GM23338 (cell line): ENCODE measurements around the gene MAPK8IP3. TPM values are rescaled to one million over a fixed set of nuclear protein-coding genes. Genes with fewer than 3 reads are reported as not detected.

Experiments used
- ATAC-seq: fragments of 200-7000 bp; cut with Tn5 transposase; 3 replicates; pipeline ENCODE4 v1.9.1; 2020
- DNase-seq: peaks from one replicate; pipeline ENCODE4 v3.0.0-alpha.2; 2015; ENCODE audit warnings: low spot score
- H2AFZ ChIP-seq: fragments of 200-600 bp; sonication (generic); 2 replicates; pipeline ENCODE4 v1.8.0; 2016; ENCODE audit warnings: antibody characterized with exemption, mild to moderate bottlenecking, moderate library complexity
- H3F3A ChIP-seq: fragments of 200-600 bp; sonication (generic); replicated peaks from 2 replicates; pipeline ENCODE4 v1.8.0; 2017; ENCODE audit warnings: antibody characterized with exemption, mixed run types, low read depth
- H3K27ac ChIP-seq: fragments of 200-600 bp; sonication (generic); 2 replicates; pipeline ENCODE4 v1.6.1; 2016; ENCODE audit warnings: low read depth
- H3K27me3 ChIP-seq: fragments of 200-600 bp; sonication (generic); 2 replicates; pipeline ENCODE4 v1.8.0; 2016; ENCODE audit warnings: mild to moderate bottlenecking, mixed run types, moderate library complexity; ENCODE audit not compliant: insufficient read depth
- H3K36me3 ChIP-seq: fragments of 200-600 bp; sonication (generic); 2 replicates; pipeline ENCODE4 v1.8.0; 2016; ENCODE audit warnings: mild to moderate bottlenecking; ENCODE audit not compliant: insufficient read depth
- H3K4me1 ChIP-seq: fragments of 200-600 bp; sonication (generic); 2 replicates; pipeline ENCODE4 v1.8.0; 2016; ENCODE audit warnings: mild to moderate bottlenecking, moderate library complexity; ENCODE audit not compliant: insufficient read depth
- H3K4me2 ChIP-seq: fragments of 200-600 bp; sonication (generic); 2 replicates; pipeline ENCODE4 v1.7.1; 2017; ENCODE audit warnings: mixed run types
- H3K4me3 ChIP-seq: fragments of 200-600 bp; sonication (generic); 2 replicates; pipeline ENCODE4 v1.6.1; 2016; ENCODE audit warnings: mixed run types
- H3K79me2 ChIP-seq: fragments of 200-600 bp; sonication (generic); replicated peaks from 2 replicates; pipeline ENCODE4 v1.8.0; 2017; ENCODE audit warnings: mild to moderate bottlenecking; ENCODE audit not compliant: insufficient read depth
- H3K9me2 ChIP-seq: fragments of 200-600 bp; sonication (generic); 2 replicates; pipeline ENCODE4 v1.8.0; 2017; ENCODE audit not compliant: insufficient read depth
- H4K20me1 ChIP-seq: fragments of 200-600 bp; sonication (generic); replicated peaks from 2 replicates; pipeline ENCODE4 v1.8.0; 2017; ENCODE audit warnings: mild to moderate bottlenecking; ENCODE audit not compliant: insufficient read depth
- H3K27ac Mint-ChIP-seq: 2 replicates; pipeline ENCODE4 v1.8.0; 2020; ENCODE audit warnings: inconsistent platforms, mild to moderate bottlenecking, moderate library complexity, mixed read lengths
- H3K27me3 Mint-ChIP-seq: 3 replicates; pipeline ENCODE4 v1.8.0; 2022; ENCODE audit warnings: low read depth, mild to moderate bottlenecking, moderate library complexity, mixed read lengths, inconsistent platforms; ENCODE audit not compliant: insufficient read depth, poor library complexity
- H3K36me3 Mint-ChIP-seq: 3 replicates; pipeline ENCODE4 v1.8.0; 2021; ENCODE audit warnings: low read depth, mild to moderate bottlenecking, inconsistent platforms, moderate library complexity, mixed read lengths
- H3K4me1 Mint-ChIP-seq: 3 replicates; pipeline ENCODE4 v1.8.0; 2020; ENCODE audit warnings: mild to moderate bottlenecking, inconsistent platforms, mixed read lengths
- H3K4me3 Mint-ChIP-seq: 3 replicates; pipeline ENCODE4 v1.8.0; 2021; ENCODE audit warnings: moderate library complexity, mild to moderate bottlenecking, inconsistent platforms, mixed read lengths
- H3K9me3 Mint-ChIP-seq: 3 replicates; pipeline ENCODE4 v1.8.0; 2020; ENCODE audit warnings: moderate library complexity, mild to moderate bottlenecking, inconsistent platforms, mixed read lengths
- CREB1 ChIP-seq: fragments of 250-450 bp; sonication (Bioruptor Pico); IDR thresholded peaks from 2 replicates; pipeline ENCODE4 v1.5.0; 2020; ENCODE audit warnings: low read depth, mild to moderate bottlenecking, moderate library complexity
- CTCF ChIP-seq, 2 experiments: fragments of 200-600 bp in 1 of 2; sonication (generic) in 1 of 2; conservative IDR thresholded peaks; 2 replicates each; pipeline versions ENCODE4 v1.5.1 to v1.6.1; 2016 to 2017; ENCODE audit warnings: antibody characterized with exemption in 2 of 2, low read depth in 2 of 2, mild to moderate bottlenecking in 2 of 2, moderate library complexity in 1 of 2
- ETS1 ChIP-seq: IDR thresholded peaks from 2 replicates; pipeline ENCODE4 v1.6.1; 2016; ENCODE audit warnings: antibody characterized with exemption
- EZH2 ChIP-seq: fragments of 200-600 bp; sonication (generic); IDR thresholded peaks from one replicate; pipeline ENCODE4 v1.8.0; 2017; ENCODE audit warnings: antibody characterized with exemption, mild to moderate bottlenecking, low read depth; ENCODE audit not compliant: unreplicated experiment
- EZH2phosphoT487 ChIP-seq: fragments of 200-600 bp; sonication (generic); IDR thresholded peaks from one replicate; pipeline ENCODE4 v1.8.1; 2018; ENCODE audit warnings: antibody characterized with exemption; ENCODE audit not compliant: unreplicated experiment
- JUNB ChIP-seq: IDR thresholded peaks from one replicate; pipeline ENCODE4 v1.6.1; 2016; ENCODE audit warnings: antibody characterized with exemption; ENCODE audit not compliant: unreplicated experiment
- NANOG ChIP-seq: IDR thresholded peaks from 2 replicates; pipeline ENCODE4 v1.6.1; 2016; ENCODE audit warnings: antibody characterized with exemption, borderline replicate concordance
- POLR2AphosphoS5 ChIP-seq: IDR thresholded peaks from 2 replicates; pipeline ENCODE4 v1.6.1; 2016; ENCODE audit warnings: antibody characterized with exemption, low read depth
- REST ChIP-seq: IDR thresholded peaks from one replicate; pipeline ENCODE4 v1.6.1; 2018; ENCODE audit warnings: antibody characterized with exemption; ENCODE audit not compliant: unreplicated experiment
- STAT1 ChIP-seq: IDR thresholded peaks from one replicate; pipeline ENCODE4 v1.6.1; 2016; ENCODE audit warnings: antibody characterized with exemption; ENCODE audit not compliant: unreplicated experiment
- ZNF114 ChIP-seq: fragments of 250-450 bp; sonication (Bioruptor Pico); IDR thresholded peaks from 2 replicates; pipeline ENCODE4 v1.5.0; 2020; ENCODE audit warnings: mild to moderate bottlenecking, moderate library complexity
- ZNF331 ChIP-seq: fragments of 250-450 bp; sonication (Bioruptor Pico); IDR thresholded peaks from 2 replicates; pipeline ENCODE4 v1.5.0; 2020; ENCODE audit warnings: low read depth, mild to moderate bottlenecking, moderate library complexity
- ZNF462 ChIP-seq: fragments of 250-450 bp; sonication (Bioruptor Pico); IDR thresholded peaks from 2 replicates; pipeline ENCODE4 v1.5.0; 2020; ENCODE audit warnings: mild to moderate bottlenecking, moderate library complexity
- polyA plus RNA-seq: library from polyadenylated mRNA; unstranded; fragments of >200 nt; fragmentation: Nextera tagmentation; extraction: Ambion mirVana; gene quantifications from 2 replicates; pipeline ENCODE4 v1.2.1, GENCODE V29; 2016
- total RNA-seq: library from RNA; depleted of rRNA; stranded (reverse); fragments of >200 nt; shearing (Covaris generic); gene quantifications from 2 replicates; pipeline ENCODE4 v1.2.3, GENCODE V29; 2014

Gene MAPK8IP3
- total and polyA plus RNA-seq, 2 experiments from 2014 or later: 11.3 to 58.4 TPM

GRCh38 chr16:1669698-1670097 is 36.3 kb upstream of the MAPK8IP3 start:
- Histone ChIP-seq H3K9me2 (no peaks in the 10 kb centered on the region), H3K4me3 (no peak overlapping the region), H3K27ac (no peak overlapping the region), H4K20me1 (no peaks in the 10 kb centered on the region), H3K36me3 (no peaks in the 10 kb centered on the region; the same call in 1 of the 2 replicates), H3K79me2 (no peaks in the 10 kb centered on the region), H2AFZ (no peak overlapping the region), H3K4me2 (no peak overlapping the region), H3K27me3 (no peaks in the 10 kb centered on the region), H3F3A (no peaks in the 10 kb centered on the region), H3K4me1 (no peaks in the 10 kb centered on the region)
- ATAC-seq (no peak), DNase-seq (no peak)
- H3K9me3 Mint-ChIP-seq: no peaks in the 10 kb centered on the region; the same call in 2 of the 3 replicates
- H3K36me3 Mint-ChIP-seq: peaks cover 84% of the 10 kb centered on the region
- H3K27me3 Mint-ChIP-seq: peaks cover 14% of the 10 kb centered on the region
- no peak overlapping the region for H3K27ac Mint-ChIP-seq
- H3K4me3 Mint-ChIP-seq: no peak overlapping the region
- TF ChIP-seq REST (no peak), POLR2AphosphoS5 (no peak), STAT1 (no peak), EZH2 (no peak), EZH2phosphoT487 (no peak), ZNF331 (CRISPR knock-in tag) (no peak), ETS1 (no peak), JUNB (no peak), CTCF (conservative IDR thresholded peaks at IDR 0.05; ENCODE audit: low read depth in 2 of 2) (no peak), CREB1 (CRISPR knock-in tag) (no peak), NANOG (no peak), ZNF114 (no peak), ZNF462 (CRISPR knock-in tag) (no peak)
- H3K4me1 Mint-ChIP-seq: no peaks in the 10 kb centered on the region
